ENCODE results near the gene SRGN.
"Not testable (repeated sequence)": the region's sequence is repeated elsewhere in the genome, so short reads cannot be mapped to it uniquely, and the experiment has no call there.

Gene SRGN, protein sequence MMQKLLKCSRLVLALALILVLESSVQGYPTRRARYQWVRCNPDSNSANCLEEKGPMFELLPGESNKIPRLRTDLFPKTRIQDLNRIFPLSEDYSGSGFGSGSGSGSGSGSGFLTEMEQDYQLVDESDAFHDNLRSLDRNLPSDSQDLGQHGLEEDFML

GRCh38 chr10:69087590-69088470 lies at the start of gene SRGN:
Gene SRGN, plus strand, starts transcription at chr10:69088103. Its CDS starts 55 bp downstream, at chr10:69088158.
- no peak for DNase-seq

GRCh38 chr10:69040904-69041303 lies 47.0 kb upstream of the SRGN start:
- not testable (repeated sequence) for DNase-seq

DNA sequence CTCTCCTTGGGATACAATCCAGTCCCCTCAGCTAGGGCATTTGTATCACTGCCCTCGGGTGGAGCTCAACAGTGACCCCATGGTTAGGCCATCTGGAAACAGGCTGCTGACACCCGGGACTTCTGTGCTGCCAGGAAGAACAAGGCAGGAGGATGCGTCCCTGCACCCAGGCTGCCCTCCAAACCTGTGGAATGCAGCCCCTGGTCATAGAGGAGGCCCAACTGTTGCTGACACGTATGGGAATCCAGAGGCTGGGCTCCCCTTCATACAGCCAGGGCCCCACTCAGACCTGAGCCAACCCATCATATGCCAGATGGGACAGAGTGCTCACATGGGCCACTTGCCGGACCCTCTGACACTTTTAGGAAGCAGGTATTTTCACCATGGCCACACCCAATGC lies 45.5 kb upstream of the SRGN start:
- no peak for DNase-seq

DNA sequence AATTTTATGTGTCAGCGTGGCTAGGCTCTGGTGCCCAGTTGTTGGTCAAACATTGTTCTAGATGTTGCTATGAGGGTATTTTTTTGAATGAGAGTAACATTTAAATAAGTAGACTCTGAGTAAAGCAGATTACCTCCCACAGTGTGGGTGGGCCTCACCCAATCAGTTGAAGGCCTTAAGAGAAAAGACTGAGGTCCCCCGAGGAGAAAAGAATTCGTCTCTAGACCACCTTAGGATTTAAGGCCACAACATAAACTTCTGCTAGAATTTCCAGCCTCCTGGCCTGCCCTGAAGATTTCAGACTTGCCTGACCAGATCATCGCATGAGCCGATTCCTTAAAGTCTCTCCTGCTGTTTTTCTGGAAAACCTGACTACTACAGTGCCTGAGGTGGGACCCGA lies 45.1 kb upstream of the SRGN start:
- no peak for DNase-seq

- DNase-seq = no peak
These were observed 43.9 kb upstream of the SRGN start for GRCh38 chr10:69043931-69044531.

DNA sequence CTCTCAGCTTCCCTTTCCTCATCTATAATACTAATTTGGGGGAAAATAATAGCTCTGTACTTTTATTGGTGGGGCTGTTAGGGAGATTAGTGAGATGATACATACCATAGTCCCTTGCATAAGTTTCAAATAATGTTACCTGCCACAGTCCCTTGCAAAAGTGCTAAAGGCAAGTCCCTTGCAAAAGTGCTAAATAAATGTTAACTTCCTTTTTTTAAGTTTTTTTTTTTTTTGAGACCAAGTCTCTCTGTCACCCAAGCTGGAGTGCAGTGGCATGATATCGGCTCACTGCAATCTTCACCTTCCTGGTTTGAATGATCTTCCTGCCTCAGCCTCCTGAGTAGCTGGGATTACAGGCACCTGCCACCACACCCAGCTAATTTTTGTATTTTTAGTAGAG lies 43.4 kb upstream of the SRGN start:
- DNase-seq = no peak

GRCh38 chr10:69045441-69046300 lies 42.2 kb upstream of the SRGN start:
- DNase-seq = no peak

DNA sequence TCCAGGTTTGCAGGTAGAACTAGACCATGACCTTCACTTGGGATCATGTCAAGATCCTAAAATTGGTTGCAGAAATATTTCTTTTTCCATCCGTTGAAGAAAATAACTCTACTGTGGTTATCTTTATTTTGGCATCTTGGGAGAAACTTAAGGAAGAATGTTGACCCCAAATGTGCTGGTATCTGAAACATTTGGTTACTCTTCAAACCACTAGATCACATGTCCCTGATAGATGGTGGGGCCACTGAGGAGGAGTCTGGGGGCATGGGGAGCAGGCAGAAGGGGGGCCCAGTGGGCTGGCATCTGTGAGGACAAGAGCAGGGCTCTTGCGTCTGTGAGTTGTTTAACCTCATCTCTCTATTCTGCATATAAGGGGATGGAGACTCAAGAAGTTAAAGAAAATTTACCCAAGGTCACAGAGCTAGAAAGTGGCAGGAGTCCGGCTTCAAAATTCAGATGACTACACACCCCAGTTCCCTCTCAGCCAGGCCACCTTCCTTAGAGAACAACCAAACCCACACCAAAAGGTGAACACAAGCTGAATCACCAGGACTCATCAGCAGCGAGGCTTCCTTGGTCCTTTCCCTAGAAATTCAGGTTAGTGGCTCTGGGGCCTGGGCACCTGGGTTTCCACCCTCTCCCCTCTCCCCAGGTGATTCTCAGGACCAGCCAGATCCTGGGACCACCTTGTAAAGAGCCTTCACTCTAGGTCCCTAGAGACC lies 40.6 kb upstream of the SRGN start:
- no peak for DNase-seq

- DNase-seq = no peak
These were observed 39.8 kb upstream of the SRGN start for GRCh38 chr10:69048103-69048502.

DNA sequence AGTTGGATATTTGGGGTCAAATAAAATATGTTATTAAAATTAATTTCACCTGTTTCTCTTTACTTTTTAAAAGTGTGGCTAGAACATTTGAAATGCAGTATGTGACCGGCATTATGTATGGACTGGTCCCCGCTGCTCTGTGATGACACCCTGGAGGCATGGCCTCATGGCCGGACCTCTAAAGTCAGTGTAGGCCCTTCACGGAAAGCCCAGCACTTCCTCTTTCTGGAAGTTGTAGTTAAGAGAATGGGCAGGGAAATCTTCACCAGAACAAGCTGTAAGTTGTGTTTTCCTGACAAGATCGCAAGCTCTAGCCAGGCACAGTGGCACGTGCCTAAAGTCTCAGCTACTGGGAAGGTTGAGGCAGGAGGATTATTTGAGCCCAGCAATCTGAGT lies 38.3 kb upstream of the SRGN start:
- DNase-seq = no peak

DNA sequence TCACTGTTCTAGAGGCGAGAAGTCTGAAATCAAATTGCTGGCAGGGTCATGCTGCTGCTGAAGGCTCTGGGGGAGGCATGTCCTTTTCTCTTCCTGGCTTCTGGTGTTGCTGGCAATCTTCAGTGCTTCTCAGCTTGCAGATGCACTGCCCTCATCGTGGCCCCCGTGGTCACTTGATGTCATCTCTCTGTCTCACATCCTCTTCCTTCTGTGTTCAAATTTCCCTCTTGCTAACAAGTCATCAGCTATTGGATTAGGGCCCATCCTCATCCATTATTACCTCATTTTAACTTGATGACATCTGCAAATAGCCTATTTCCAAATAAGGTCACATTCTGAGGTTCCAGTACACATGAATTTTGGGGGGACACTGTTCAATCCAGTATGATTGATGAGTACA lies 36.6 kb upstream of the SRGN start:
- no peak for DNase-seq

DNA sequence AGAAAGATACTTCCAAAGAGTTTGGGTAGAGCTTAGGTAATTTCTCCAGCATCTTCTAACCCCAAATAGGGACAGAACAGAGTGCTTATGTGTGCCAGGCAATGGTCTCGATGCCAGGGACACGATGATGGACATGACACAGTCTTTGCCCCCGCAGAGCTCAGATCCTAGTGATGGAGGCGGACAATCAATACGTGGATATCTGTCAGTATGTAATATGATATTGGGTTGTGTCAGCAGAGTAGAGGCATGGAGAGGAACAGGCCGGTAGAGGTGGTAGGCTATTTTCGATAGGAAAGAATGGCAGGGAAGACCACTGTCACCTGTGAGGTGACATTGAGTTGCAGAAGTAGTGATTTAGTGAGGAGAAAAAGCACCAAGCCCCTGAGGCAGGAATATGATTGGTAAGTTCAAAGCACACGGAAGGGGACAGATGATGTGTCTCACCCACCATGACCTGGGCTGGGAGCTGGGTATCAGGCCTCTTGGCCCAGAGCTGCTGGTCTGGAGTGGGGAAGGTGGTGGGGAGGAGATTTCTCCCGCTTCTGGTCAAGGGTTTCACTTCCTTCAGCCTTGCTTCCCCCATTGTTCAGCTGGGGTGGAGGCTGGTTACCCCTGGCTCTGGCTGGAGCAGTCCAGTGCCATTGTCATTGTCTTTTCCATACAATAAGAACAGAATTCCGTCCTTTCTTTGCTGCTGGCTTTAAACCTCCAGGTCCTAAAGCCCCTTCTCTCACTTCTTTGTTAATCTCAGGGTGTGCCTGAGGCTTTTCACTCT lies 36.0 kb upstream of the SRGN start:
- no peak for DNase-seq

GRCh38 chr10:69052736-69053135 lies 35.2 kb upstream of the SRGN start:
- DNase-seq = no peak

GRCh38 chr10:69055241-69055640 lies 32.7 kb upstream of the SRGN start:
- no peak for DNase-seq

DNA sequence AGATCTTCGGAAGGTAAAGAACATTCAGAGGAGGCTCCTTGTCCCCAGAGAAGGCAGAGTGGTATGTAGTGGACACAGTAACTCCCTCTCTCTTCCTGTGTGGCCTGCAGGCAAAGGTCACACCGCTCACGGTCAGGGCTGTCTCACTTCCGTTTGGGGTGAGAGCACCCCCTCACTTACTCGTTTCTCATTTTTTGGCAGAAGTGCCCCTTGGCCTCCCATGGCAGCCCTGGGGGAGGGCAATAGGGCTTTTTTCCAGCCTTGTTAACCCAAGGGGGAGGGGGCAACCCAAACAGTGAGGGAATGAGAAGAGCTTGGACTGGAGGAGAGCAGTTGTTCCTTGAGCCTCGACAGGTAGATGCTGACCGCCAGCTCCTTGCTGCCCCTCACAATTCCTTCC lies 31.8 kb upstream of the SRGN start:
- DNase-seq = no peak

GRCh38 chr10:69056536-69057260 lies 31.2 kb upstream of the SRGN start:
- DNase-seq = no peak

- DNase-seq = no peak
These were observed 30.5 kb upstream of the SRGN start for GRCh38 chr10:69057261-69057950.

GRCh38 chr10:69057951-69058297 lies 30.0 kb upstream of the SRGN start:
- no peak for DNase-seq

- no peak for DNase-seq
These were observed 27.6 kb upstream of the SRGN start for GRCh38 chr10:69060127-69060798.
